C4-2B (cell line): ENCODE data around the gene GALNT7.

Source experiments
- ZFX ChIP-seq: fragments of 450-650 bp; IDR thresholded peaks from 2 replicates; pipeline ENCODE4 v1.6.1; 2017
- TF ChIP-seq, protein P1 (sequence below): fragments of 450-650 bp; conservative IDR thresholded peaks from 2 replicates; pipeline ENCODE4 v1.5.1; 2017; ENCODE audit warnings: mild to moderate bottlenecking

DNA sequence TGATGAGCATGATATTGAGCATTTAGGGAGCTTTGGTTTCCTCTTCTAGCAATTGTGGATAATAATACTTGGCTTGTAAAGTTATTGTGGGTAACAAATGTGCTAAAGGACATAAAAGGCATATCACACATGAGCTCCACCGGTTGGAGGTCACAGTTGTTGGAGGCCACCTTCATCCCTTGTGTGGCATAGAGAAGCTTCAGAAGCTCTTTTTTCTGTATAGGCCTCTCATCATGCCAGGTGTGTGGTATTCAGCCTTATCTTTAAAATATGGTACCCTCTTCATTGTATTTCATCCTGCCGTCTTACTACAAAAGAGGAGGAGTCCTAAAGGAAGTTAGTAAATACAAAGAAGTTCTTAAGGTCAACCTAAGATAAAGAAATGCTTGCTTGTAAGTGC, 99.1 kb downstream of the GALNT7 start:
- TF ChIP-seq, protein P1, sequence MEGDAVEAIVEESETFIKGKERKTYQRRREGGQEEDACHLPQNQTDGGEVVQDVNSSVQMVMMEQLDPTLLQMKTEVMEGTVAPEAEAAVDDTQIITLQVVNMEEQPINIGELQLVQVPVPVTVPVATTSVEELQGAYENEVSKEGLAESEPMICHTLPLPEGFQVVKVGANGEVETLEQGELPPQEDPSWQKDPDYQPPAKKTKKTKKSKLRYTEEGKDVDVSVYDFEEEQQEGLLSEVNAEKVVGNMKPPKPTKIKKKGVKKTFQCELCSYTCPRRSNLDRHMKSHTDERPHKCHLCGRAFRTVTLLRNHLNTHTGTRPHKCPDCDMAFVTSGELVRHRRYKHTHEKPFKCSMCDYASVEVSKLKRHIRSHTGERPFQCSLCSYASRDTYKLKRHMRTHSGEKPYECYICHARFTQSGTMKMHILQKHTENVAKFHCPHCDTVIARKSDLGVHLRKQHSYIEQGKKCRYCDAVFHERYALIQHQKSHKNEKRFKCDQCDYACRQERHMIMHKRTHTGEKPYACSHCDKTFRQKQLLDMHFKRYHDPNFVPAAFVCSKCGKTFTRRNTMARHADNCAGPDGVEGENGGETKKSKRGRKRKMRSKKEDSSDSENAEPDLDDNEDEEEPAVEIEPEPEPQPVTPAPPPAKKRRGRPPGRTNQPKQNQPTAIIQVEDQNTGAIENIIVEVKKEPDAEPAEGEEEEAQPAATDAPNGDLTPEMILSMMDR = no peak
- TF ChIP-seq ZFX = no peak
